SJCRH30 (cell line): ENCODE results near the gene GAB3. TPM values are rescaled to one million over a fixed set of nuclear protein-coding genes. Genes with fewer than 3 reads are reported as not detected.
"Not testable (repeated sequence)": the region's sequence is repeated elsewhere in the genome, so short reads cannot be mapped to it uniquely, and the experiment has no call there.

Experiments
- DNase-seq, 2 experiments: peaks; one replicate each; pipeline ENCODE4 v3.0.0-alpha.2; 2015 to 2020
- H3K27ac ChIP-seq: fragments of 250-450 bp; sonication (Bioruptor Pico); 2 replicates; pipeline ENCODE4 v1.5.1; 2020; ENCODE audit warnings: mild to moderate bottlenecking, moderate library complexity
- H3K27me3 ChIP-seq: fragments of 250-450 bp; sonication (Bioruptor Pico); 2 replicates; pipeline ENCODE4 v1.5.1; 2020; ENCODE audit warnings: mild to moderate bottlenecking, moderate library complexity
- H3K36me3 ChIP-seq: fragments of 250-450 bp; sonication (Bioruptor Pico); 2 replicates; pipeline ENCODE4 v1.5.1; 2020; ENCODE audit warnings: mild to moderate bottlenecking, moderate library complexity
- H3K4me1 ChIP-seq: fragments of 250-450 bp; sonication (Bioruptor Pico); 2 replicates; pipeline ENCODE4 v1.5.1; 2020; ENCODE audit warnings: mild to moderate bottlenecking, moderate library complexity
- H3K4me3 ChIP-seq: fragments of 250-450 bp; sonication (Bioruptor Pico); 2 replicates; pipeline ENCODE4 v1.5.1; 2020; ENCODE audit warnings: mild to moderate bottlenecking, moderate library complexity
- H3K9me3 ChIP-seq: fragments of 250-450 bp; sonication (Bioruptor Pico); replicated peaks from 2 replicates; pipeline ENCODE4 v1.5.1; 2020; ENCODE audit warnings: mild to moderate bottlenecking, moderate library complexity
- total RNA-seq: library from RNA; depleted of rRNA; stranded (reverse); fragments of >200 nt; shearing (Covaris generic); gene quantifications from 2 replicates; pipeline ENCODE4 v1.2.3, GENCODE V29; 2014

Gene GAB3
- total RNA-seq, 1 experiment from 2014 or later: not detected

- Histone ChIP-seq H3K27me3 (no peaks in the 10 kb centered on the region), H3K4me1 (peaks cover 3% of the 10 kb centered on the region; the same call in 1 of the 2 replicates), H3K36me3 (no peaks in the 10 kb centered on the region), H3K27ac (no peak overlapping the region), H3K9me3 (no peaks in the 10 kb centered on the region), H3K4me3 (no peak overlapping the region)
- no peak for DNase-seq
Measured at GRCh38 chrX:154720067-154720466, 30.8 kb downstream of the GAB3 start.

- Histone ChIP-seq H3K4me1 (peaks cover 3% of the 10 kb centered on the region; the same call in 1 of the 2 replicates), H3K27ac (no peak overlapping the region), H3K9me3 (no peaks in the 10 kb centered on the region), H3K36me3 (no peaks in the 10 kb centered on the region), H3K4me3 (no peak overlapping the region), H3K27me3 (no peaks in the 10 kb centered on the region)
- no peak for DNase-seq
Measured at GRCh38 chrX:154719132-154719675, 31.7 kb downstream of the GAB3 start.

GRCh38 chrX:154718616-154719015 lies 32.3 kb downstream of the GAB3 start:
- H3K9me3 ChIP-seq: no peaks in the 10 kb centered on the region
- no peak for DNase-seq
- no peaks in the 10 kb centered on the region for H3K27me3 ChIP-seq
- no peak overlapping the region for H3K27ac ChIP-seq
- peaks cover 3% of the 10 kb centered on the region; the same call in 1 of the 2 replicates for H3K4me1 ChIP-seq
- H3K36me3 ChIP-seq: no peaks in the 10 kb centered on the region
- H3K4me3 ChIP-seq: no peak overlapping the region

GRCh38 chrX:154717824-154718223 lies 33.1 kb downstream of the GAB3 start:
- peak; percentile 63 to 74 for DNase-seq
- Histone ChIP-seq H3K27ac (no peak overlapping the region), H3K36me3 (no peaks in the 10 kb centered on the region), H3K4me3 (no peak overlapping the region), H3K9me3 (no peaks in the 10 kb centered on the region), H3K27me3 (no peaks in the 10 kb centered on the region), H3K4me1 (peaks cover 3% of the 10 kb centered on the region; the same call in 1 of the 2 replicates)

GRCh38 chrX:154715825-154716224 lies 35.1 kb downstream of the GAB3 start:
- no peaks in the 10 kb centered on the region for H3K27me3 ChIP-seq
- H3K9me3 ChIP-seq: no peaks in the 10 kb centered on the region
- no peaks in the 10 kb centered on the region for H3K36me3 ChIP-seq
- DNase-seq: no peak
- H3K4me1 ChIP-seq: peaks cover 3% of the 10 kb centered on the region; the same call in 1 of the 2 replicates
- no peak overlapping the region for H3K4me3 ChIP-seq
- H3K27ac ChIP-seq: no peak overlapping the region

- no peak overlapping the region for H3K27ac ChIP-seq
- no peaks in the 10 kb centered on the region for H3K36me3 ChIP-seq
- DNase-seq: peak; percentile 13 to 62
Measured at GRCh38 chrX:154714925-154715324, 36.0 kb downstream of the GAB3 start.

GRCh38 chrX:154712781-154713740 lies 37.8 kb downstream of the GAB3 start:
- H3K27ac ChIP-seq: no peak overlapping the region
- DNase-seq: no peak

More at GRCh38 chrX:154714925-154715324, 36.0 kb downstream of the GAB3 start:
- no peak overlapping the region for H3K4me3 ChIP-seq
- peaks cover 3% of the 10 kb centered on the region; the same call in 1 of the 2 replicates for H3K4me1 ChIP-seq
- no peaks in the 10 kb centered on the region for H3K27me3 ChIP-seq
- no peaks in the 10 kb centered on the region for H3K9me3 ChIP-seq

GRCh38 chrX:154711264-154711663 lies 39.6 kb downstream of the GAB3 start:
- no peaks in the 10 kb centered on the region for H3K4me1 ChIP-seq
- H3K9me3 ChIP-seq: no peaks in the 10 kb centered on the region
- H3K4me3 ChIP-seq: no peak overlapping the region
- no peaks in the 10 kb centered on the region for H3K36me3 ChIP-seq
- DNase-seq: no peak
- no peak overlapping the region for H3K27ac ChIP-seq
- no peaks in the 10 kb centered on the region for H3K27me3 ChIP-seq

More at GRCh38 chrX:154712781-154713740, 37.8 kb downstream of the GAB3 start:
- no peaks in the 10 kb centered on the region for H3K36me3 ChIP-seq
- H3K4me1 ChIP-seq: peaks cover 3% of the 10 kb centered on the region; the same call in 1 of the 2 replicates
- no peaks in the 10 kb centered on the region for H3K27me3 ChIP-seq
- no peaks in the 10 kb centered on the region for H3K9me3 ChIP-seq
- H3K4me3 ChIP-seq: no peak overlapping the region

- Histone ChIP-seq H3K27ac (no peak overlapping the region), H3K27me3 (no peaks in the 10 kb centered on the region), H3K4me1 (no peaks in the 10 kb centered on the region), H3K36me3 (no peaks in the 10 kb centered on the region), H3K9me3 (no peaks in the 10 kb centered on the region), H3K4me3 (no peak overlapping the region)
- no peak for DNase-seq
Measured at GRCh38 chrX:154710309-154710708, 40.6 kb downstream of the GAB3 start.

GRCh38 chrX:154698630-154699248 lies 52.1 kb downstream of the GAB3 start:
- H3K36me3 ChIP-seq: no peaks in the 10 kb centered on the region
- H3K9me3 ChIP-seq: no peaks in the 10 kb centered on the region
- DNase-seq: no peak
- no peaks in the 10 kb centered on the region for H3K27me3 ChIP-seq
- H3K4me3 ChIP-seq: no peak overlapping the region
- H3K4me1 ChIP-seq: no peaks in the 10 kb centered on the region
- H3K27ac ChIP-seq: no peak overlapping the region

- Histone ChIP-seq H3K27ac (no peak overlapping the region), H3K4me1 (no peaks in the 10 kb centered on the region), H3K9me3 (no peaks in the 10 kb centered on the region), H3K36me3 (no peaks in the 10 kb centered on the region), H3K27me3 (no peaks in the 10 kb centered on the region), H3K4me3 (no peak overlapping the region)
- DNase-seq: no peak
Measured at GRCh38 chrX:154696676-154697045, 54.2 kb downstream of the GAB3 start.

GRCh38 chrX:154695911-154696675 lies 54.8 kb downstream of the GAB3 start:
- Histone ChIP-seq H3K36me3 (no peaks in the 10 kb centered on the region), H3K9me3 (no peaks in the 10 kb centered on the region), H3K27me3 (no peaks in the 10 kb centered on the region), H3K4me3 (no peak overlapping the region), H3K27ac (no peak overlapping the region), H3K4me1 (no peaks in the 10 kb centered on the region)
- DNase-seq: no peak

- no peak for DNase-seq
- H3K27ac ChIP-seq: no peak overlapping the region
- no peaks in the 10 kb centered on the region for H3K4me1 ChIP-seq
- H3K27me3 ChIP-seq: no peaks in the 10 kb centered on the region
- H3K9me3 ChIP-seq: no peaks in the 10 kb centered on the region
- no peak overlapping the region for H3K4me3 ChIP-seq
- no peaks in the 10 kb centered on the region for H3K36me3 ChIP-seq
Measured at GRCh38 chrX:154693394-154693793, 57.5 kb downstream of the GAB3 start.

- not testable (repeated sequence) for H3K9me3 ChIP-seq, H3K27me3 ChIP-seq, DNase-seq, H3K27ac ChIP-seq, H3K36me3 ChIP-seq, H3K4me1 ChIP-seq, H3K4me3 ChIP-seq
Measured at GRCh38 chrX:154690438-154690837, 60.4 kb downstream of the GAB3 start.
